ENCODE measurements around the gene ZNF428.
"Not testable (repeated sequence)": the region's sequence is repeated elsewhere in the genome, so short reads cannot be mapped to it uniquely, and the experiment has no call there.

The ZNF428 gene

DNA sequence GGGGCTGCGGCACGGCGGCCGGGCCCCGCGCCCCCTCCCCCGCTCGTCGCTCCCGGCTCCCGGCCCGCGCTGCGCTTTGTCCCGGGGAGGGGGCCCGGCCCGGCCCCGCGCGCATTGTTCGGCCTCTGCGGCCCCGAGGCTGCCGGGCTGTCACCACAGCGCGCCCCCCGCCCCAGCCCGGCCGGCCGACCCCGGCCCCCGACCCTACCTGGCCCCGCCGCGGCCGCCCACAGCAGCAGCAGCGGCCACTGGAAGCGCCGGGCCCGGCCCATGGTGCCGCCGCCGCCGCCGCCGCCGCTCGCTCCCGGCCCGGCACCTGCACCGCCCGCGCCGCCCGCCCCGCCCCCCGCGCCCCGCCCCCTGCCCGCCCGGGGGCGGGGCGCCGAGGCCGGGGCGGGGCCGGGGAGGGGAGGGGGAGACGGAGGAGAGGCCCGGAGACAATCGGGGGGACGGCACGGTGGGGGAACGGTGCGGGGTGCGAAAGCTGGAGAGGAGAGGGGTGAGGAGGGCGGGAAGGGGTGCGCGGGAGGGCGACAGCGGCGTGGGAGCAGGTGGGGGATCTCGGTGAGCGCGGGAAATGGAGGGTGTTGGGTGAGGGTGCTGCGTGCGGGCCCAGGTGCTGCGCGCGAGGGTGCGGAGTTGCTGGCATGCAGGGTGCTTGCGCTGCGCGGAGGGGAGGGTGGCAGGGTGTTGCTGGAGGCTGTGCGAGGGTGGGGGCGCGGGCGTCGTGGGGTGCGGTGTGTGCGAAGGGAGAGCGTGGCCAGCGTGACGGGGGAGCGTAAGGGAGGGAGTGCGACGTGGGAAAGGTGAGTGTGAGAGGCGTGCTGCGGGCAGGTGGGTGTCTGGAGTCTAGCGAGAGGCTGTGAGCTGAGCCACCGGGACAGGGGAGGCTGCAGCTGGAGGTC is 20.3 kb upstream of the ZNF428 start, which contains the start of gene CADM4:
Gene CADM4 (minus strand): TSS at position 332 of the 905 bp plus-strand sequence. CDS start 60 bp downstream, at position 272.
- peak; percentile 65 for DNase-seq

DNA sequence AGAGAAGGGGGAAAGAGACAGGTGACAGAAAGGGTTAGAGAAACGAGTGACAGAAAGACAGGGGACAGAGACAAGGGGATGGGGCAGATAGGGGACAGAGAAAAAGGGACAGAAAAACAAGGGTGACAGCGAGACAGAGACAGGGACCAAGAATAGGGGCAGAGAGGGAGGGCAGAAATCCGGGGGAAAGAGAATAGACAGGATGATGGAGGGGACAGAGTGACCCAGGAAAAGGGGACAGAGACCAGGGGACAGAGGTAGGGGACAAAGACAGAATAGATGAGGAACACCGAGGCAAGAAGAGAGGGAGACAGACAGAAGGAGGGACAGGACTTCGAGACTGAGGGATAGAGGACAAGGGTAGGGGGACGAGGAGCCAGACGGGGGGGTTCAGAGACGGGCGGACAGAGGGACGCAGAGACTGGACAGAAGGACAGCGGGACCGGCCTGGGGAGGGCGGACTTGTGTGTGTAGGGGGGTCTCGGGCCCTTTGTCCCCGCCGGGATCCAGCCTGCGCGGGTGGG is 19.6 kb upstream of the ZNF428 start:
- no peak for DNase-seq

DNA sequence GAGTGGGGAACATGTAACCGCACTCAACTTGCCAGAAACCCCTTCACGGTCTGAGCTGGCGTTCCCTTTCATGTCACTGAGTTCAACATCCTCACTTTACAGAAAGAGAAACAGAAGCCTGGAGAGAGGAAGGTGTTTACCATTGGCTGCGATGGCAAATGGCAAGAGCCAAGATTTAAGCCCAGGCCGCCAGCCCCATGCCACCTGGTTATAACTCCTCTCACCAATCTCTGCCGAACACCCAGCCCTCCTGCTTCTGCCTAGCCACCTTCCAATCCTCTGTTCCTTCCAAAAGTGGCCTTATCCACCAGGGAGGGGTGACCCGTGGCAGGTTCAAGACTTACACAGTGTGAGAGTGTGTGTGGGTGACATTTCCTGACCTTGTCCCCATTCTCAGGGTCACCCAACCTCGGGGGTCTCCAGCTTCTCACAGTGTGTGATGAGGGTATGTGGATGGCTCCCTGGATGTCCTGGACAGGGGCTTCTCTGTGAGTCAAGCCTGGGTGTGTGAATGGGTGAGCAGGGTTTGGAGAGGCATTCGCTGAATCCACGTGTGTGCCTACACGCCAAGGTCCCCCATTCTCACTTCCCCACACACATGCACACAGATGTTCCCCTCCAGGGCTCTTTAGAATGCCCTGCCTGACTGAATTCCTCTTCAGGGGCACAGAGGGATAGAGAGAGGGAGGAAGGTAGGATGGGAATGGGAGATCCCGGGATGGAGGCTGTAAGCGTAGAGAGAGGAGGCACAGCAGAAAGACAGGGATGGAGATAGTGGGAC is 19.0 kb upstream of the ZNF428 start:
- DNase-seq = no peak

DNA sequence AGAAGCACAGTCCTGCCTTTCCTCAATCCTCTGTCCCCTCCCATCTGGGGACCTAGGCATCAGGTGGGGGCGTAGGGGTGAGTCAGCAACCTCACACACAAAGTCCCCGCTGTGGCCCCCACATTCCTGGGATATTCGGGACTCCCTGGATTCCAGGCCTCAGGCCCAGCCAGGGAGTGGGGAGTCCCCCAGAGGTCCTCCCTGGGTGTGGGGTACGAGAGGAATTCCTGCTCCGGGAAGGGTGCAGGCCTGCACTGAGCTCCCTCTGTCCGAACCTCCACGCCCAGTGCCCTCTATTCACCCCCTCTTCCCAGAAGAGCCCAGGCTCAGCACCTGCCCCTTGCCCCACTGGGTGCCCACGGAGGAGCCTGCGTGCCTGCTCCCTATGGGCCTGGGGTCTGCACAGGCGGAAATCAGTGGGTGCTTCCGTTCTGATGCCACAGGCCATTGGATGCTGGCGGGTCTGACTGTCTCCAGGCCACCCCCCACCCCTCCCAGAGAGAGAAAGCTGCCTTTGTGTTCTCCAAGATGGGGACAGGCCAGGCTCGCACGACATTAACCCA is 16.8 kb upstream of the ZNF428 start:
- DNase-seq = no peak

DNA sequence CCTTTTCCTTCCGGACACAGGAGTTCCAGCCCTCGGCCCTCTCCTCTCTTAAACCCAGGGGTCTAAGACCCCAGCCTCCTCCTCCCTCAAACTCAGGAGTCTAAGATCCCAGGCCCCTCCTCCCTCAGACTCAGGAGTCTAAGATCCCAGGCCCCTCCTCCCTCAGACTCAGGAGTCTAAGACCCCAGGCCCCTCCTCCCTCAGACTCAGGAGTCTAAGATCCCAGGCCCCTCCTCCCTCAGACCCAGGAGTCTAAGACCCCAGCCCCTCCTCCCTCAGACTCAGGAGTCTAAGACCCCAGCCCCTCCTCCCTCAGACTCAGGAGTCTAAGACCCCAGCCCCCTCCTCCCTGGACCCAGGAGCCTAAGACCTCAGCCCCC is 16.1 kb upstream of the ZNF428 start:
- not testable (repeated sequence) for DNase-seq

DNA sequence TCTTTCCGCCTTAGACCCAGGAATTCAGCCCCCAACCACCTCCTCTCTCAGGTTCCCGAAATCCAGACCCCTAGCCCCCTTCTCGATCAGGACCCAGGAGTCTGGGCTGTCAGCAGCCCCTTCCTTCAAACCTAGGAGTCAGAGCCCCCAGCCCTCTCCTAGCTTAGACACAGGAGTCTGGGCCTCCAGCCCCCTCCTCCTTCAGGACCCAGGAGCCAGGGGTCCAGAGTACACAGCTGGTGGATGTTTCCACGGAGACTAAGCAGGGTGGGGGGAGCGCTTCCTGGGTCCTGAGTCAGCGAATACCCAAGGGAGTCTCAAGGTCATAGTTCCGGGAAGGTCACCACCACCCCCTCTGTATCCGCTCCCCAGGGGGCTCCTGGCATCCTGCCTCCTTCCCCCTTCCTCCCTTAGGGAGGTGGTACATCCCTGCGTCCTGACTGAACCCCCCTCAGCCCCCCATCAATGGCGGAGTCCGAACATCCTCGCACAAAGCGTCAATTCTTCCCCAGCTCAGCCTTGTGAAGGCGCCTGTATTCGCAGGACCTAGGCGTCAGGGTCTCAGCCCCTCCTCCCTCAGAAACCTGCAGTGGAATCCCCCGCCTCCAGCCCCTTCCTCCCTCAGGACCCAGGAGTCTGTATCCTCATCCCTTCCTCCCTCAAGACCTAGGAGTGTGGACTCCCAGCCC is 15.6 kb upstream of the ZNF428 start:
- no peak for DNase-seq

DNA sequence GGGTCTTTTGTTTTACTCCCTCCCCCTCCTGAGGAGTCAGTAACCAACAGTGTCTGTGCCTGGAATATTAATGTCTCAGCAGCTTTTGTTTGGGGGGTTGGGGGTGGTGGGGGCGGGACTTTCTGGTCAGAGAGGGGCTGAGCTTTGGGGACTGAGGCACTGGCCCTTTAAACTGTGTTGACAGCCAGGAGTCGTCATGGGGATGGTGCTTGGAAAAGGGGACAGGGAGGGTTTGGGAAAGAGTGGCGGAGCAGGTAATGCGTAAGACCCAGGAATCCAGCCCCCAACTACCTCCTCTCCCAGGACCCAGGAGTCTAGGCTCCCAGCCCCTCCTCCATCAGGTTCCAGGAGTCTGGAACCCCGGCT is 15.1 kb upstream of the ZNF428 start:
- DNase-seq = no peak

DNA sequence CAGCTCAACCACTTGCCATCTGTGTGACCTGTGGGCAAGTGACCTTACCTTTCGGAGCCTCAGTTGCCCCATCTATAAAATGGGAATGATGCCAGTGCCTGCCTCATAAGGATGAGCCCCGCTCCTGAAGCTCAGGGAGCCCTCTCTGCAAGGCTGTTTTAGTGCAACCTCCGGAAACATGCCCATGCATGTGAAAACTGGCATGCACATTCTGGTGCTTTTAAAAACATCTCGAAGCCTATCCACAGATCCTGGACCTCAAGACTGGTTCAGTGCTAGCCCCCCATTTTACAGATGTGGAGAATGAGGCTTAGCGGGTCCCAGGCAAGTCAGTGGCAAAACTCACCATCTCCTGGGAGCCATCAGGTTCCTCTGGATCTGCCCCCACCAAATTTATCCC is 14.6 kb upstream of the ZNF428 start:
- no peak for DNase-seq

DNA sequence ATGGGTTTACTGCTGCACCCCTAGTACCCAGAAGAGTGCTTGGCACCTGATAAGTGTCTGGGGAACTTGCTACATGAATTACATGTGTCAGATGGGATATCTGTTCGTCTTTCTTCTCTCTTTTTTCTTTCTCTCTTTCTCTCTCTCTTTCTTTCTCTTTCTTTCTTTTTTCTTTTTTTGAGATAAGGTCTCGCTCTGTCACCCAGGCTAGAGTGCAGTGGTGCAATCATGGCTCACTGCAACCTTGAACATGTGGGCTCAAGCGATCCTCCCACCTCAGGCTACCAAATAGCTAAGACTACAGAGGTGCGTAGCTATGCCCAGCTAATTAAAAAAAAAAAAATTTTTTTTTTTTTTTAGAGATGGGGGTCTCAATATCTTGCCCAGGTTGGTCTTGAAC is 14.1 kb upstream of the ZNF428 start:
- DNase-seq = no peak

DNA sequence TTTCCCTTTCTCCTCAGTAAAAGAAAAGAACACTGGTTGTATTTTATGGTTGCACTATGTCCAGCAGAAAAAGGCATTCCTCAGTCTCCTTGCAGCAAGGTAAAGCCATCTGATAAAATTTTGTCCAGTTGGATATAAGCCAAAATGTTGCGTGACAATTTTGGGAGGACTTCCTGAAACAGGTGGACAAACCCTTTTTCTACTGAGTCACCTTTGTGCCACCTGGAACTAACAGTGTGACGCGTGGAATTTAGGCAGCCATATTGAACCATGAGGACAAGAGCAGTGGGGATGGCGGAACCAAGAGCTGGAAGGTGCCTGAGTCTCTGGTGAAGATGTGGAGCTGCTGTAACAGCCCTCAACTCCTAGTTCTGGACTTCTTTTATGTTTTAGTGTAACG is 12.1 kb upstream of the ZNF428 start:
- DNase-seq = no peak

DNA sequence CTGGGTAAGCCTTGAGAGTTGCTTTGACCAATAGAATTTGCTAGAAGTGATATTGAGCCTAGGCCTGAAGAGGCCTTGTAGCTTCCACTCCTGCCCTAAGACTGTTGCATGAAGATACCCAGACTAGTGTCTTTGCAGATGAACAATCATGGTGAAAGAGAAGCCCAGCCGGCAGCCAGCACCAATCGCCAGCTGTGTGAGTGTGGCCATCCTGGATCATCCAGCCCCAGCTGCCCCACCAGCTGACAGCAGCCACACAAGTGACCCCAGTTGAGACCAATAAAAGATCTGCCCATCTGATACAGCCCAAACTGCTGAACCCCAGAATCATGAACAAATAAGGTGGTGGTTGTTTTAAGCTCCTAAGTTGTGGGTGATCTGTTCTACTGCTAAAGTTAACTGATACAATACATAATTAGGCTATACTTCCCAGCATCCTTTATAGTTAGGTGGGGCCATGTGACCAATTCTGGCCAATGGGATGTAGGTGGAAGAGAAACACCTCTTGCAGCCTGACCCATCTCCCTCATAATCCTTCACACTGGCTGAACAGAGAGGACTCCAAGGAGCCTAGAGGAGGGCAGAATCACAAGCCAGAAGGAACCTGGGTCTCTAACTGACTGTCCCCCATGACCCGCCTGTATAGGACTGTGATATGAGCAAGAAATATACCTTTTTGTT is 9.4 kb upstream of the ZNF428 start:
- no peak for DNase-seq

DNA sequence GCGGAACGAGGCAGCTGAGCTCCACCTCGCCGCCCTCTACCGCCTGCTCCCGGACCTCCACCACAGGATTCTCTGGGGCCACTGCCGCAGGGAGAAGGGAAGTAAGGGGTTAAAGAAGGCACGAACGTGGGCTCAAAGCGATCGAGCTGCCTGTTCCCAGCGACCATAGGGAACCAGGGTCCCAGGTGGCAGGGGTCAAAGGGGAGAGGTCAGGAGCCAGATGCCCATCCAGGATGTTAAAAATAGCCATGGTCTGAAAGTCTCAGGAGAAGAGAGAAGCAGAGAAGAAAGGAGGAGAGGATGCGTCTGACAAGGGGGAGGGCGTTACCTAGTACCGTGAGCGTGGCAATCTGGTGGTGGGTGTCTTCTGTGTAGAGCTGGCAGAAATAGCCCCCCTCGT is 7.4 kb upstream of the ZNF428 start:
- no peak for DNase-seq

DNA sequence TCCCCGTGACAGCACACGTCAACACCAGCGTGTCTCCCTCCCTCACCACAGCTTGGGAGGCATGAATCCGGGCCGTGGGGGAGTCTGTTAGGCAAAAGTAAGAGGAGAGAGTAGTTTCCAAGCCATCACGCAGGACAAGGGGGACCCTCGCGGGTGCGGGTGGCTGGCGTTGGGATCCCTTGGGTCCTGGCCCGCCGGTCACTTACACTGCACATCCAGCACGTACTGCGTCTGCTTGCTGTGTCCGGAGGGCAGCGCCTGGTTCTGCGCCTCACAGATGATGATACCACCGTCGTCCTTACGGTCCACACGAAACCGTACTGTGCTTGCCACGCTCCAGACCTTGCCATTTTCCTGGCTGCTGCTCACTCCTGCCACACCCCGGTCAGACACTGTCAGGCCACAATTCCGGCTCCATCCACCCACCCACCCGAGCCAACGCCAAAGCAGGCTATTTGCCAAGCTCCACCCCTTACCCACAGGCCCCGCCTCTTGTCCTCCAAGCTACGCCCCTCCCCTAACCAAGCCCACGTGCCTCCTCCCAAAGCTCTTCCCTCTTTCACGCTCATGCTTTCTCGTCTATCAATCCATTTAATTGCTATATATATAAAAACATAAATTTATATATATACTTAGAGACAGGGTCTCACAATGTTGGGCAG is 6.6 kb upstream of the ZNF428 start:
- no peak for DNase-seq

DNA sequence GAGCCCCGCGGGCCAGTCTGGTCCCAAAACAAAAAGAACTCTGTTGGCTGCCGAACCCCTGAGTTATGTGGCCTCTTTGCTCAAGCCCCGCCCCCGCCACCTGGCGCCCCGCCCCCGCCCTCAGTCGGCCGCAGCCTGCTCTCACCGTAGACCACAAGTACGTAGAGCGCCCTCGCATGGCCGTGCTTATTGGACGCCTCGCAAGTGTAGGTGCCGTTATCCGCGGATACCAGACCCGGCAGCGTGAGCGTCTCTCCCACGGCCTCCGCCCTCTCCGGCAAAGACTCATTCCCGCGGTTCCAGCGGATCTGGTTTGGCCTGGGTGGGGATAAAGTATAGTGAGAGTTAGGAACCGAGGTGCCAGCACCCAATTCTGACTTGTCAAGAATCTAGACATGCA is 5.5 kb upstream of the ZNF428 start:
- no peak for DNase-seq

DNA sequence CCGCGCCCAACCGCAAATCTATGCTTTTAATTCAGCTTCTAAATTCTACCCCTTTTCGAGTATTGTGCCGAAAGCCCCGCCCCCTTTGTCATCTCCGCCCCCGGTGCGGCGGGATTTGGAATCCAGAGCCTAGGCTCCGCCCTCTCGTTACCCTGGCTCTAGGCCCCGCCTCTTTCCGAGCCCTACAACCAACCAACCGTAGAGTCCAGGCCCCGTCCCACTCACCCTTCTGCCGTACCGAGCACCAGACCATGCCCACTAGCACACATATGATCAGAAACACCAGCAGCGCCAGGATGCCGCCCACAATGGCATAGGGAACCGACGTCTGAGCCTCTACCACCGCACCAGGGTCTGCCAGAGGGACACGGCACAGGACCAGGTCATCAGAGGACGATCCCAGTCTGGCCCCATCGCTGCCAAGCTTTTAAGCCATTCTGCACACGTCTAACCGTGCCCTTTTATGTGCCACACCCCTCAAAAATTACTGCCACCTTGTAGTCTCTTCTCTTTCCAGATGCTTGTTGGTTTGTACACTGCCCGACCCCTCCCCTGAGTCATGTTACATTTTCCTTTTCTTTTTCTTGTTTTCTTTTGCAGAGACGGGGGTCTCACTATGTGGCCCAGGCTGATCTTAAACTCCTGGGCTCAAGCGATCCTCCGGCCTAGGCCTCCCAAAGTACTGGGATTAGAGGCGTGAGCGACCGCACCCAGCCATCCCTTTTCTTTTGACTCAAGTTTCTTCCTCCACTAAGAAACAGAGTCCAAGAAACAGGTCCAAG is 4.7 kb upstream of the ZNF428 start:
- no peak for DNase-seq

DNA sequence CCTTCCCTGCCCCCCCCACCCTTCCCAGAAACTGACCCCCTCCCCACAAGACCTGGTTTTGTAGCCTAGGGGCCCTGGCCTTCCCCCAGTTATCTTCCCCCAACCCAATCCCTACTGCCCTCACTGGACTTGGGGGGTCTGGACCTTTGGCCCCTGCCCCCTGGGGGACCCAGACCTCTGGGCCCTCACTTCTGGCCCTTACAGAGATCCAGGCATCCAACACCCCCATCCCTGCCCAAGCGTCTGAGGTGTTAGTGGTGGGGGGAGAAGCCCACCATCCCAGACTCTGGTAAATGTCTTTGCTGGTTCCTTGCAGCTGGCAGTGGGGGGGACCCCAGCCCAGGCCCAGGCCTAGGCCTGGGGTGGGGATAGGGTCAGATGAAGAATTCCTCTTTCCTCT is 3.5 kb upstream of the ZNF428 start:
- no peak for DNase-seq

DNA sequence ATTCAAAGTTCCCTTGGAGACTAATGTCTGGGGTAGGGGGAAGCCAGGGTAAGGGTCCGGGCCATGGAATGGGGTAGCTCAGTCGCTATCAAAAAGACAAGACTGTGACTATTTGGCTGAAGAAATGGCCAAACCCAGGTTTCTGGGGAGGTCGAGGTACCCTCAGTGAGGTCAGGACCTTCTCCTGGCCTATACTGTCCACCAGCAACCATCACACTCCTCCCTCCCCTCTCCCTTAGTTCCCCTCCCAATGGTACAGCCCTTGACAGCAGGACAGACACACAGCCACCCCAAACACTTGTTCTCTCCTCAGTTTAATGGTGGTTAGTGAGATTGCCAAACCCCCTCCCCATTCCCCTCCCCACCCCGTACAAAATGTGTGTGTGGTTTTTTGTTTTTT is 2.6 kb upstream of the ZNF428 start:
- no peak for DNase-seq

DNA sequence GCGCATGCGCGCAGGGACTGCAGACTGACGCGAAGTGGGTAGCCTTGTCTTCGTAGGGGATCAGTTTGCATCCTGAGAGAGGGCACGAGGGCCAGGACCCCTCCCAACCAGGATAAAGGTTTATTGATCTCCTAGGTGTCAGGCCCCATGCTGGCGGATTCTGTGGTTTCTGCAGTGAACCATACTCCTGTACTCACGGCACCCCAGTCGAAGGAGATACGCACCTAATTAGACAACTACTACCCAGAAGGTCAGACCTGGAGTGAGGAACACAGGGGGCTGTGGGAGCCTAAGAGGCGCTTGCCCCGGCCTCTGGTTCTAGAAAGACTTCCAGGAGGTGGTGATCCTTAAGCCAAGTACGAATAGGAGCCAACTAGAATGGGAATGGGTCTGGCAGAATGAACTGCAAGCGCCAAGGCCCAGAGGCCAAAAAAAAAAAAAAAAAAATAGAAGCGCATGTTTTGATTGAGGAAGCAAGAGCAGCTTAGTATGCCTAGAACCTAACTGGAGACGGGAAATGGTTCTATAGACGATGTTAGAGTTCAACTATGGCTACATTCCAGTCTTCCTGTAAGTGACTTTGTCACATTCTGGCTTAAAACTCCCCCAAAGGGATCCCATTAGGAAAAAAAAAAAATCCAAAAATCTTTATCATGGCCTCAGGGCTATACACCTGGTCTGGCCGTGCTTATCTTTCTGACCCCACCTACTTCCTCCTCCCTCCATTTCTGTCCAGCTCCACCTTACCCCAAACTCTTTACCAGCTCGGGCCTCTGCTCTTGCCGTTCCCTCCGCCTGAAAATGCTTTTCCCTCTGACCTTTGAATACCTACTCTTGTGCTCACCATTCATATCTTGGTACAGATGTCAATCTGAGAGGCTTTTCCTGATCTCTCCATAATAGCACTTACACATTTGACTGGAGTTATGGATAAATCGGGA is 902 bp upstream of the ZNF428 start:
- DNase-seq = no peak

DNA sequence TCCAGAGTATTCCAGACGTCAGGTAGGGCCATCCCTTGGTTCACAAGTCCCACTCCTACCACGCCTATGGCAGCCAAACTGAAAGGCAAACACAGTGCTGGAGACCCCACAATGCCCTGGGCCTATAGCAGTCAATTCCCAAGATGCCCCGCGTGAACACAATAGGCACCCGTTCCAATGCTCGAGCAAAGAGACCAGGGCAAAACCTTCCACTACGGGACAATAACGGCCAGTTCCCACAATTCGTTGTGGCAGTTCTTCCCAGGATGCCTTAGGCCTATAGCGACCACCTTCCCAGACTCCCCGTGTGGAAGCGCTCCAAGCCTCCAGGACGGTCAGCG is 538 bp downstream of the ZNF428 start:
- peak; percentile 79 for DNase-seq

DNA sequence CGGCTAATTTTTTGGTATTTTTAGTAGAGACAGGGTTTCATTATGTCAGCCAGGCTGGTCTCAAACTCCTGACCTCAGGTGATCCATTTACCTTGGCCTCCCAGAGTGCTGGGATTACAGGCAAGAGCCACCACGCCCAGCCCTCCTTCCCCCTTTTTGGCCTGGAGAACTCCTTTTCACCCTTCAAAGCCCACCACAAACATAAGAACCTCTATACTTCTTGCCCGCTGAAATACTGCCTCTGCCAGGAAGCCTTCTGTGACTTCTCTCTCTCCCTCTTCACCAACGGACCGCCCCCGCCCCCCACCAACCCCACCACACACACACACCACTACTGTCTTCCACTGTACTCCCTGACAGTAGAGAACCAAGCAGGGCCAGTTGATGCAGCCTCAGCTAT is 2.5 kb downstream of the ZNF428 start:
- no peak for DNase-seq
